HCT116 (cell line): ENCODE data around the gene HEG1. TPM values are rescaled to one million over a fixed set of nuclear protein-coding genes. Genes with fewer than 3 reads are reported as not detected.

Source experiments
- ATAC-seq: fragments of 200-7000 bp; cut with Tn5 transposase; 2 replicates; pipeline ENCODE4 v1.9.1; 2020; ENCODE audit warnings: mild to moderate bottlenecking, moderate library complexity
- BruUV-seq: library from RNA; stranded (reverse); fragments of 400-500 nt; replicated peaks from 2 replicates; lab custom pipeline; 2021; lab: Mats Ljungman, UMichigan
- CTCF ChIA-PET: fragments of 300-600 bp; sonication (Branson Sonifier 250); formaldehyde crosslinking; loops from one replicate; lab custom pipeline; 2021; ENCODE audit warnings: antibody characterized with exemption; lab: Charles Lee
- POLR2A ChIA-PET: fragments of 300-600, 350-600 bp; sonication (Branson Sonifier 250); formaldehyde crosslinking; loops from one replicate; lab custom pipeline; 2021; ENCODE audit warnings: antibody characterized with exemption; lab: Charles Lee
- RAD21 ChIA-PET, 2 experiments: fragments of 300-600 bp; sonication (Branson Sonifier 250); formaldehyde crosslinking; loops; one replicate each; lab custom pipeline; 2023; ENCODE audit warnings: low total read pairs in 2 of 2; ENCODE audit not compliant: uncharacterized antibody in 2 of 2, unreplicated experiment in 2 of 2, low non-redundant PET in 1 of 2; lab: Charles Lee
- DNase-seq: peaks from one replicate; pipeline ENCODE4 v3.0.0-alpha.2; 2010; ENCODE audit warnings: low read depth, low spot score
- H2AFZ ChIP-seq: fragments of 200-600 bp; shearing (Covaris generic), sonication (generic); 2 replicates; pipeline ENCODE4 v1.6.1; 2017; ENCODE audit warnings: low read depth, mixed run types, mixed read lengths, antibody characterized with exemption, low read length; ENCODE audit not compliant: poor library complexity, severe bottlenecking
- H3K27ac ChIP-seq: 2 replicates; pipeline ENCODE4 v1.5.1; 2012; ENCODE audit warnings: low read depth, low read length
- H3K27me3 ChIP-seq: fragments of 200-600 bp; sonication (generic); 2 replicates; pipeline ENCODE4 v1.6.1; 2016; ENCODE audit warnings: mixed run types, low read length, mixed read lengths; ENCODE audit not compliant: insufficient read depth
- H3K36me3 ChIP-seq, 2 experiments: fragments of 200-500 bp in 1 of 2; fragments of 200-600 bp in 1 of 2; sonication (Bioruptor generic) in 1 of 2; sonication (generic) in 1 of 2; 2 replicates each; pipeline versions ENCODE4 v1.5.1 to v1.6.1; 2014 to 2016; ENCODE audit warnings: low read length in 2 of 2, inconsistent platforms in 1 of 2, mixed read lengths in 1 of 2, mixed run types in 1 of 2; ENCODE audit not compliant: insufficient read depth in 2 of 2, control insufficient read depth in 1 of 2
- H3K4me1 ChIP-seq, 2 experiments: fragments of 200-600 bp in 1 of 2; sonication (generic) in 1 of 2; 2 replicates each; pipeline versions ENCODE4 v1.5.1 to v1.6.1; 2012 to 2017; ENCODE audit warnings: low read length in 2 of 2, inconsistent platforms in 1 of 2, mild to moderate bottlenecking in 1 of 2, mixed read lengths in 1 of 2, mixed run types in 1 of 2, moderate library complexity in 1 of 2; ENCODE audit not compliant: insufficient read depth in 2 of 2, control insufficient read depth in 1 of 2
- H3K4me2 ChIP-seq: fragments of 200-600 bp; sonication (generic); 2 replicates; pipeline ENCODE4 v1.6.1; 2017; ENCODE audit warnings: mixed run types, low read length, mixed read lengths
- H3K4me3 ChIP-seq, 2 experiments: fragments of 200-600 bp in 1 of 2; sonication (generic) in 1 of 2; replicated peaks in 1 of 2; 2 replicates each; pipeline ENCODE4 v1.5.1; 2011 to 2016; ENCODE audit warnings: low read length in 2 of 2, control low read depth in 1 of 2, low read depth in 1 of 2, mild to moderate bottlenecking in 1 of 2, mixed read lengths in 1 of 2, mixed run types in 1 of 2
- H3K79me2 ChIP-seq: fragments of 200-600 bp; sonication (generic); 2 replicates; pipeline ENCODE4 v1.6.1; 2017; ENCODE audit warnings: mild to moderate bottlenecking, mixed run types, low read length, moderate library complexity, mixed read lengths; ENCODE audit not compliant: insufficient read depth
- H3K9ac ChIP-seq: fragments of 200-600 bp; sonication (generic); 2 replicates; pipeline ENCODE4 v1.6.1; 2016; ENCODE audit warnings: low read length, mixed read lengths
- H3K9me2 ChIP-seq: fragments of 200-600 bp; sonication (generic), shearing (Covaris generic); 2 replicates; pipeline ENCODE4 v1.6.1; 2017; ENCODE audit warnings: mixed run types, mild to moderate bottlenecking, moderate library complexity; ENCODE audit not compliant: insufficient read depth
- H3K9me3 ChIP-seq, 2 experiments: fragments of 200-500 bp in 1 of 2; fragments of 200-600 bp in 1 of 2; sonication (Bioruptor generic) in 1 of 2; sonication (generic) in 1 of 2; 2 replicates each; pipeline ENCODE4 v1.6.1; 2014 to 2017; ENCODE audit warnings: low read length in 2 of 2, mixed read lengths in 2 of 2, inconsistent platforms in 1 of 2, low read depth in 1 of 2, mild to moderate bottlenecking in 1 of 2, mixed run types in 1 of 2, moderate library complexity in 1 of 2; ENCODE audit not compliant: control insufficient read depth in 1 of 2, insufficient read depth in 1 of 2
- H4K20me1 ChIP-seq: fragments of 200-600 bp; sonication (generic), shearing (Covaris generic); 2 replicates; pipeline ENCODE4 v1.6.1; 2017; ENCODE audit warnings: mixed run types, mild to moderate bottlenecking, moderate library complexity; ENCODE audit not compliant: insufficient read depth
- CBX3 ChIP-seq: IDR thresholded peaks from 2 replicates; pipeline ENCODE4 v1.6.1; 2012; ENCODE audit warnings: low read depth
- EGR1 ChIP-seq: IDR thresholded peaks from 2 replicates; pipeline ENCODE4 v1.6.1; 2012; ENCODE audit warnings: low read depth
- EZH2phosphoT487 ChIP-seq: fragments of 200-600 bp; IDR thresholded peaks from 2 replicates; pipeline ENCODE4 v1.6.1; 2018; ENCODE audit warnings: antibody characterized with exemption, borderline replicate concordance
- JUND ChIP-seq: IDR thresholded peaks from 2 replicates; pipeline ENCODE4 v1.6.1; 2012
- MAX ChIP-seq: IDR thresholded peaks from 2 replicates; pipeline ENCODE4 v1.6.1; 2012
- SRF ChIP-seq: IDR thresholded peaks from 2 replicates; pipeline ENCODE4 v1.6.1; 2012; ENCODE audit warnings: low read depth
- ZFX ChIP-seq: fragments of 450-650 bp; IDR thresholded peaks from 2 replicates; pipeline ENCODE4 v1.6.1; 2017
- intact Hi-C: fragments of 100-400 bp; cut with micrococcal nuclease; formaldehyde crosslinking; loops from 2 replicates; pipeline ENCODE4 v1.10.0; 2022
- total RNA-seq: library from RNA; stranded (reverse); gene quantifications from one replicate; pipeline ENCODE4 v1.2.1, GENCODE V29; 2021; ENCODE audit not compliant: unreplicated experiment
- TF ChIP-seq, protein P1 (sequence below): IDR thresholded peaks from 2 replicates; pipeline ENCODE4 v1.6.1; 2011; ENCODE audit warnings: mild to moderate bottlenecking, low read length, moderate library complexity; ENCODE audit not compliant: insufficient replicate concordance; ENCODE audit errors: extremely low read depth
- TF ChIP-seq, protein P2 (sequence below): IDR thresholded peaks from 2 replicates; pipeline ENCODE4 v1.6.1; 2012
- TF ChIP-seq, protein P3 (sequence below): IDR thresholded peaks from 2 replicates; pipeline ENCODE4 v1.6.1; 2012; ENCODE audit warnings: low read depth
- TF ChIP-seq, protein P4 (sequence below), 3 experiments: fragments of 200-600 bp in 1 of 3; sonication (generic) in 1 of 3; IDR thresholded peaks in 2 of 3; conservative IDR thresholded peaks in 1 of 3; 2 replicates each; pipeline ENCODE4 v1.5.1; 2012 to 2017; ENCODE audit warnings: low read depth in 2 of 3, low read length in 2 of 3, antibody characterized with exemption in 1 of 3, borderline replicate concordance in 1 of 3, control low read depth in 1 of 3, mild to moderate bottlenecking in 1 of 3, mixed read lengths in 1 of 3, mixed run types in 1 of 3, moderate library complexity in 1 of 3; ENCODE audit not compliant: insufficient read depth in 1 of 3

Gene HEG1
- total RNA-seq, 1 experiment from 2014 or later: 2.6 TPM

DNA sequence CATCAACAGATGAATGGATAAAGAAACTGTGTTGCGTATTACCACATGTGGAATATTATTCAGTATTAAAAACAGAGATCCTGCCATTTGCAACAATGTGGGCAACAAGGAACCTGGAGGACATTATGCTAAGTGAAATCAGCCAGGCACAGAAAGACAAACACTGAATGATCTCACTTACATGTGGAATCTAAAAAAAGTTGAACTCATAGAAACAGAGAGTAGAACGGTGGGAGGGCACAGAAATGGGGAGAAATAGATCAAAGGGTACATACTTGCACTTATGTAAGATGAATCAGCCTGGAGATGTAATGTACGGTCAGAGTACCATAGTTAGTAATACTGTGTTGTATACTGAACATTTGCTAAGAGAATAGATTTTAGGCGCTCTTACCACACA, 91.4 kb downstream of the HEG1 start:
- DNase-seq: no peak

DNA sequence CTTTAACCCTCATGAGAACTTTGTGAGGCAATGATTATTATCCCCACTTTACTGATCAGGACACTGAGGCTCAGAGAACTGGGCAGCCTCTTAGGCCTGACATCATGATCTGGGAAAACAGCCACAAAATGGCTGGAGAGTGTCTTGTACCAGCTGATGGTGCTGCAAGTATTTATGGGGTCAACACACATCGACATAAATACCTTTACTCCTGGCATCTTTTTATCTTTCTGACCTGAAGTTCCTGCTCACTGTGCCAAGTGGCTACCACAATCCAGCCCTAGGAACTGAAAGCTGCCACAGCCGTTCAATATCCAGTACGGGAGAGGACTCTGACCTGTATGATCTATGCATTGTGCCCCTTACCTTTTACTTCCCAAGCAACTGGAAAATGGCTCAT, 92.0 kb downstream of the HEG1 start:
- Histone ChIP-seq H3K79me2 (no peaks in the 10 kb centered on the region), H3K9me2 (no peaks in the 10 kb centered on the region), H2AFZ (no peak overlapping the region), H3K9me3 (no peaks in the 10 kb centered on the region), H4K20me1 (no peaks in the 10 kb centered on the region), H3K4me2 (no peak overlapping the region), H3K27me3 (no peaks in the 10 kb centered on the region), H3K27ac (no peak overlapping the region), H3K4me3 (no peak overlapping the region), H3K36me3 (no peaks in the 10 kb centered on the region), H3K4me1 (no peaks in the 10 kb centered on the region), H3K9ac (no peak overlapping the region)
- intact Hi-C loops: no loop called here
- DNase-seq: no peak
- no TSS peak for BruUV-seq
- ChIA-PET POLR2A (no interaction called here), CTCF (no interaction called here), RAD21 (no interaction called here)
- no peak for ATAC-seq
- TF ChIP-seq, protein P1, sequence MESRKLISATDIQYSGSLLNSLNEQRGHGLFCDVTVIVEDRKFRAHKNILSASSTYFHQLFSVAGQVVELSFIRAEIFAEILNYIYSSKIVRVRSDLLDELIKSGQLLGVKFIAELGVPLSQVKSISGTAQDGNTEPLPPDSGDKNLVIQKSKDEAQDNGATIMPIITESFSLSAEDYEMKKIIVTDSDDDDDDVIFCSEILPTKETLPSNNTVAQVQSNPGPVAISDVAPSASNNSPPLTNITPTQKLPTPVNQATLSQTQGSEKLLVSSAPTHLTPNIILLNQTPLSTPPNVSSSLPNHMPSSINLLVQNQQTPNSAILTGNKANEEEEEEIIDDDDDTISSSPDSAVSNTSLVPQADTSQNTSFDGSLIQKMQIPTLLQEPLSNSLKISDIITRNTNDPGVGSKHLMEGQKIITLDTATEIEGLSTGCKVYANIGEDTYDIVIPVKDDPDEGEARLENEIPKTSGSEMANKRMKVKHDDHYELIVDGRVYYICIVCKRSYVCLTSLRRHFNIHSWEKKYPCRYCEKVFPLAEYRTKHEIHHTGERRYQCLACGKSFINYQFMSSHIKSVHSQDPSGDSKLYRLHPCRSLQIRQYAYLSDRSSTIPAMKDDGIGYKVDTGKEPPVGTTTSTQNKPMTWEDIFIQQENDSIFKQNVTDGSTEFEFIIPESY: no peak
- TF ChIP-seq EZH2phosphoT487 (no peak), MAX (no peak), SRF (no peak)
- TF ChIP-seq, protein P2, sequence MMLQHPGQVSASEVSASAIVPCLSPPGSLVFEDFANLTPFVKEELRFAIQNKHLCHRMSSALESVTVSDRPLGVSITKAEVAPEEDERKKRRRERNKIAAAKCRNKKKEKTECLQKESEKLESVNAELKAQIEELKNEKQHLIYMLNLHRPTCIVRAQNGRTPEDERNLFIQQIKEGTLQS: no peak
- TF ChIP-seq, protein P3, sequence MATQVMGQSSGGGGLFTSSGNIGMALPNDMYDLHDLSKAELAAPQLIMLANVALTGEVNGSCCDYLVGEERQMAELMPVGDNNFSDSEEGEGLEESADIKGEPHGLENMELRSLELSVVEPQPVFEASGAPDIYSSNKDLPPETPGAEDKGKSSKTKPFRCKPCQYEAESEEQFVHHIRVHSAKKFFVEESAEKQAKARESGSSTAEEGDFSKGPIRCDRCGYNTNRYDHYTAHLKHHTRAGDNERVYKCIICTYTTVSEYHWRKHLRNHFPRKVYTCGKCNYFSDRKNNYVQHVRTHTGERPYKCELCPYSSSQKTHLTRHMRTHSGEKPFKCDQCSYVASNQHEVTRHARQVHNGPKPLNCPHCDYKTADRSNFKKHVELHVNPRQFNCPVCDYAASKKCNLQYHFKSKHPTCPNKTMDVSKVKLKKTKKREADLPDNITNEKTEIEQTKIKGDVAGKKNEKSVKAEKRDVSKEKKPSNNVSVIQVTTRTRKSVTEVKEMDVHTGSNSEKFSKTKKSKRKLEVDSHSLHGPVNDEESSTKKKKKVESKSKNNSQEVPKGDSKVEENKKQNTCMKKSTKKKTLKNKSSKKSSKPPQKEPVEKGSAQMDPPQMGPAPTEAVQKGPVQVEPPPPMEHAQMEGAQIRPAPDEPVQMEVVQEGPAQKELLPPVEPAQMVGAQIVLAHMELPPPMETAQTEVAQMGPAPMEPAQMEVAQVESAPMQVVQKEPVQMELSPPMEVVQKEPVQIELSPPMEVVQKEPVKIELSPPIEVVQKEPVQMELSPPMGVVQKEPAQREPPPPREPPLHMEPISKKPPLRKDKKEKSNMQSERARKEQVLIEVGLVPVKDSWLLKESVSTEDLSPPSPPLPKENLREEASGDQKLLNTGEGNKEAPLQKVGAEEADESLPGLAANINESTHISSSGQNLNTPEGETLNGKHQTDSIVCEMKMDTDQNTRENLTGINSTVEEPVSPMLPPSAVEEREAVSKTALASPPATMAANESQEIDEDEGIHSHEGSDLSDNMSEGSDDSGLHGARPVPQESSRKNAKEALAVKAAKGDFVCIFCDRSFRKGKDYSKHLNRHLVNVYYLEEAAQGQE: no peak

More for the DNA sequence above, 91.4 kb downstream of the HEG1 start:
- Histone ChIP-seq H3K9me3 (no peaks in the 10 kb centered on the region), H2AFZ (no peak overlapping the region), H3K9me2 (no peaks in the 10 kb centered on the region), H3K27me3 (no peaks in the 10 kb centered on the region), H3K4me1 (no peaks in the 10 kb centered on the region), H4K20me1 (no peaks in the 10 kb centered on the region), H3K4me3 (no peak overlapping the region), H3K9ac (no peak overlapping the region), H3K36me3 (no peaks in the 10 kb centered on the region), H3K27ac (no peak overlapping the region), H3K4me2 (no peak overlapping the region), H3K79me2 (no peaks in the 10 kb centered on the region)
- no peak for TF ChIP-seq JUND
- TF ChIP-seq EGR1: no peak
- no peak for TF ChIP-seq MAX
- TF ChIP-seq, protein P4, sequence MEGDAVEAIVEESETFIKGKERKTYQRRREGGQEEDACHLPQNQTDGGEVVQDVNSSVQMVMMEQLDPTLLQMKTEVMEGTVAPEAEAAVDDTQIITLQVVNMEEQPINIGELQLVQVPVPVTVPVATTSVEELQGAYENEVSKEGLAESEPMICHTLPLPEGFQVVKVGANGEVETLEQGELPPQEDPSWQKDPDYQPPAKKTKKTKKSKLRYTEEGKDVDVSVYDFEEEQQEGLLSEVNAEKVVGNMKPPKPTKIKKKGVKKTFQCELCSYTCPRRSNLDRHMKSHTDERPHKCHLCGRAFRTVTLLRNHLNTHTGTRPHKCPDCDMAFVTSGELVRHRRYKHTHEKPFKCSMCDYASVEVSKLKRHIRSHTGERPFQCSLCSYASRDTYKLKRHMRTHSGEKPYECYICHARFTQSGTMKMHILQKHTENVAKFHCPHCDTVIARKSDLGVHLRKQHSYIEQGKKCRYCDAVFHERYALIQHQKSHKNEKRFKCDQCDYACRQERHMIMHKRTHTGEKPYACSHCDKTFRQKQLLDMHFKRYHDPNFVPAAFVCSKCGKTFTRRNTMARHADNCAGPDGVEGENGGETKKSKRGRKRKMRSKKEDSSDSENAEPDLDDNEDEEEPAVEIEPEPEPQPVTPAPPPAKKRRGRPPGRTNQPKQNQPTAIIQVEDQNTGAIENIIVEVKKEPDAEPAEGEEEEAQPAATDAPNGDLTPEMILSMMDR (IDR thresholded peaks at IDR 0.05 in 2 of 3, conservative IDR thresholded peaks at IDR 0.05 in 1 of 3; ENCODE audit: borderline replicate concordance in 1 of 3, insufficient read depth in 1 of 3, low read depth in 2 of 3, low read length in 2 of 3): no peak
- no peak for TF ChIP-seq ZFX
- TF ChIP-seq CBX3: no peak
- BruUV-seq: no TSS peak
- ATAC-seq: no peak
- intact Hi-C loops: no loop called here
- ChIA-PET RAD21 (no interaction called here), POLR2A (no interaction called here), CTCF (no interaction called here)
